ENCODE results near the gene WDR46. TPM values are rescaled to one million over a fixed set of nuclear protein-coding genes. Genes with fewer than 3 reads are reported as not detected.
A peak's percentile ranks its signal among the peaks of the same experiment; 100 is the strongest.
"Not testable (repeated sequence)": the region's sequence is repeated elsewhere in the genome, so short reads cannot be mapped to it uniquely, and the experiment has no call there.

WDR46 gene
- polyA plus RNA-seq, 1 experiment = 43.3 TPM

- Histone ChIP-seq H3K4me3 (ENCODE audit: low read depth, low read length) (peak overlapping the region; percentile 89), H3K27me3 (ENCODE audit: control insufficient read depth, insufficient read depth, low read length) (no peaks in the 10 kb centered on the region), H3K27ac (ENCODE audit: low read depth, low read length) (no peak overlapping the region), H3K9me3 (ENCODE audit: control insufficient read depth, insufficient read depth, low read length) (no peaks in the 10 kb centered on the region)
- DNase-seq (ENCODE audit: low read depth, low spot score) = no peak
- no peak for TF ChIP-seq CTCF (IDR thresholded peaks at IDR 0.05; ENCODE audit: low read depth, low read length)
- POLR2A ChIA-PET = interaction anchor here (1.0 to 2.3 kb wide), 6 partner anchors 9 to 319 kb away, joined by 4 to 18 read pairs (median 12); partner anchors contain the start of genes B3GALT4, RGL2, RPS18 and VPS52
- CTCF ChIA-PET = interaction anchor here (0.6 to 2.6 kb wide), 4 partner anchors 9 to 101 kb away, joined by 3 to 11 read pairs (median 6); partner anchors contain the start of gene RGL2
These were observed 811 bp upstream of the WDR46 start for GRCh38 chr6:33289784-33290315.

- Histone ChIP-seq H3K27ac (ENCODE audit: low read depth, low read length) (peak overlapping the region; percentile 39), H3K27me3 (ENCODE audit: control insufficient read depth, insufficient read depth, low read length) (no peaks in the 10 kb centered on the region), H3K4me3 (ENCODE audit: low read depth, low read length) (peak overlapping the region; percentile 89), H3K9me3 (ENCODE audit: control insufficient read depth, insufficient read depth, low read length) (no peaks in the 10 kb centered on the region)
- DNase-seq (ENCODE audit: low read depth, low spot score) = no peak
- no peak for TF ChIP-seq CTCF (IDR thresholded peaks at IDR 0.05; ENCODE audit: low read depth, low read length)
- CTCF ChIA-PET = interaction anchor here (0.8 to 2.6 kb wide), 5 partner anchors 9 to 138 kb away, joined by 3 to 11 read pairs (median 4); partner anchors contain the start of genes B3GALT4 and RGL2
- POLR2A ChIA-PET = interaction anchor here (0.8 to 2.3 kb wide), 6 partner anchors 9 to 39 kb away, joined by 3 to 18 read pairs (median 12); partner anchors contain the start of genes B3GALT4, RGL2, RPS18 and VPS52
These were observed 708 bp downstream of the WDR46 start for GRCh38 chr6:33288141-33288920.

- no peak for DNase-seq (ENCODE audit: low read depth, low spot score)
- no peak for TF ChIP-seq CTCF (IDR thresholded peaks at IDR 0.05; ENCODE audit: low read depth, low read length)
- H3K4me3 ChIP-seq (ENCODE audit: low read depth, low read length) = no peak overlapping the region
- no peaks in the 10 kb centered on the region for H3K27me3 ChIP-seq (ENCODE audit: control insufficient read depth, insufficient read depth, low read length)
- POLR2A ChIA-PET = interaction anchor here (0.8 kb wide), 1 partner anchor 12 kb away, joined by 3 read pairs; the partner anchor contains the start of gene RGL2
- H3K9me3 ChIP-seq (ENCODE audit: control insufficient read depth, insufficient read depth, low read length) = no peaks in the 10 kb centered on the region
- H3K27ac ChIP-seq (ENCODE audit: low read depth, low read length) = no peak overlapping the region
- CTCF ChIA-PET = no interaction called here
These were observed 1.8 kb downstream of the WDR46 start for GRCh38 chr6:33286946-33287914.

DNA sequence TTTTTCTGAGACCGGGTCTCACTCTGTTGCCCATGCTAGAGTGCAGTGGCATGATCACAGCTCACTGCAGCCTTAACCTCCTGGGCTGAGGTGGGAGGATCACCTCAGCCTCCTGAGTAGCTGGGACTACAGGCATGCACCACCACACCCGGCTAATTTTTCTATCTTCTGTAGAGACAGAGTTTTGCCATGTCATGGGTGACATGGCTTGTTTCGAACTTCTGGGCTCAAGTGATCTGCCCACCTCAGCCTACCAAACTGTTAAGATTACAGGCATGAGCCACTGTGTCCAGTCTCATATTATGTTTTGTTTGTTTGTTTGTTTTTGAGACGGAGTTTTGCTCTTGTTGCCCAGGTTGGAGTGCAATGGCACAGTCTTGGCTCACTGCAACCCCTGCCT lies 3.8 kb downstream of the WDR46 start:
- DNase-seq (ENCODE audit: low read depth, low spot score); CTCF ChIA-PET; H3K4me3 ChIP-seq (ENCODE audit: low read depth, low read length); POLR2A ChIA-PET; H3K9me3 ChIP-seq (ENCODE audit: control insufficient read depth, insufficient read depth, low read length); H3K27me3 ChIP-seq (ENCODE audit: control insufficient read depth, insufficient read depth, low read length); H3K27ac ChIP-seq (ENCODE audit: low read depth, low read length): not testable (repeated sequence)

DNA sequence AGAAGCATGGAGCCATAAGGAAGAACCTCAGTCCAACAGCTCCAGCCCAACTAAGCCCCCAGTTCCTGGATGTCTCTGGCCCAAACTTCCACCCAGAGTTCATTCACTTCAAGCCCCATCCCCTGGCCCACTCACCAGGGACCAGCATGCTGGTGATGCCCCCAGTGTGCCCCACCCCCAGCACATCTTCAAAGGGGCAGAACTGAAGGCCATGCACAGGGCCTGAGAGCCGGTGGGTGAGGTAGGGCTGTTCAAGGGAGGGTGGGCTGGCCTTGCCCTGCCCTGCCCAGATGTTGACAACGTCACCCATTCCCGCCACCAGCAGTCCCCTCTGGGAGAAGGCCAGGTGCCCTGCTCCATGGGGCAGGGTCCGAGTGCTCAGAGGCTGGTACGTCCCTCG lies 8.5 kb downstream of the WDR46 start:
- no peak overlapping the region for H3K4me3 ChIP-seq (ENCODE audit: low read depth, low read length)
- no peaks in the 10 kb centered on the region for H3K9me3 ChIP-seq (ENCODE audit: control insufficient read depth, insufficient read depth, low read length)
- no peak for TF ChIP-seq CTCF (IDR thresholded peaks at IDR 0.05; ENCODE audit: low read depth, low read length)
- no peaks in the 10 kb centered on the region for H3K27me3 ChIP-seq (ENCODE audit: control insufficient read depth, insufficient read depth, low read length)
- CTCF ChIA-PET = interaction anchor here (1.6 kb wide), 1 partner anchor 9 kb away, joined by 11 read pairs; the partner anchor contains the start of genes PFDN6 and WDR46
- no peak overlapping the region for H3K27ac ChIP-seq (ENCODE audit: low read depth, low read length)
- DNase-seq (ENCODE audit: low read depth, low spot score) = no peak
- POLR2A ChIA-PET = interaction anchor here (3.0 kb wide), 1 partner anchor 9 kb away, joined by 8 read pairs; the partner anchor contains the start of genes RPS18 and VPS52

Data from AG04450 (cell line).